Common myeloid progenitor, CD34-positive (primary cell): ENCODE results near the gene ARHGEF19.

Experiments
- CTCF ChIA-PET: fragments of 350-600 bp; sonication (Branson Sonifier 250); formaldehyde crosslinking; loops from one replicate; lab custom pipeline; 2021; ENCODE audit warnings: antibody characterized with exemption; lab: Charles Lee
- POLR2A ChIA-PET: fragments of 350-600 bp; sonication (Branson Sonifier 250); formaldehyde crosslinking; loops from one replicate; lab custom pipeline; 2021; ENCODE audit warnings: antibody characterized with exemption; lab: Charles Lee
- DNase-seq, 3 donors: peaks; one replicate each; pipeline versions ENCODE4 v3.0.0 to v3.0.0-alpha.2; 2013
- H3K27ac ChIP-seq, 2 experiments: 1 replicate in 1 of 2; 2 replicates in 1 of 2; pipeline ENCODE4 v1.7.0; 2013; ENCODE audit warnings: inconsistent platforms in 2 of 2, low read length in 2 of 2, mild to moderate bottlenecking in 2 of 2, low read depth in 1 of 2, moderate library complexity in 1 of 2; ENCODE audit not compliant: severe bottlenecking in 2 of 2, insufficient read depth in 1 of 2, poor library complexity in 1 of 2
- H3K27me3 ChIP-seq, 5 experiments: replicated peaks in 2 of 5; 1 replicate in 3 of 5; 2 replicates in 2 of 5; pipeline versions ENCODE4 v1.6.1 to v1.7.0; 2013; ENCODE audit warnings: low read length in 4 of 5, mild to moderate bottlenecking in 2 of 5, moderate library complexity in 2 of 5, inconsistent platforms in 1 of 5; ENCODE audit not compliant: insufficient read depth in 5 of 5, control insufficient read depth in 4 of 5
- H3K36me3 ChIP-seq, 4 experiments: 1 replicate in 2 of 4; 2 replicates in 2 of 4; pipeline versions ENCODE4 v1.6.1 to v1.7.0; 2013; ENCODE audit warnings: low read length in 3 of 4, control low read depth in 1 of 4, mild to moderate bottlenecking in 1 of 4; ENCODE audit not compliant: control insufficient read depth in 4 of 4, insufficient read depth in 4 of 4
- H3K4me1 ChIP-seq, 4 experiments: 1 replicate in 3 of 4; 2 replicates in 1 of 4; pipeline versions ENCODE4 v1.6.1 to v1.7.1; 2013; ENCODE audit warnings: low read length in 3 of 4, mild to moderate bottlenecking in 3 of 4, control low read depth in 1 of 4, inconsistent platforms in 1 of 4, moderate library complexity in 1 of 4; ENCODE audit not compliant: control insufficient read depth in 4 of 4, insufficient read depth in 4 of 4; ENCODE audit errors: control extremely low read depth in 1 of 4
- H3K4me3 ChIP-seq, 7 experiments: 1 replicate in 4 of 7; 2 replicates in 3 of 7; pipeline versions ENCODE4 v1.5.1 to v1.7.0; 2013; ENCODE audit warnings: mild to moderate bottlenecking in 7 of 7, low read length in 6 of 7, moderate library complexity in 6 of 7, inconsistent platforms in 2 of 7, low read depth in 2 of 7, control low read depth in 1 of 7; ENCODE audit not compliant: insufficient read depth in 4 of 7, control insufficient read depth in 1 of 7; ENCODE audit errors: extremely low read depth in 1 of 7
- H3K9me3 ChIP-seq, 5 experiments: 1 replicate in 4 of 5; 2 replicates in 1 of 5; pipeline versions ENCODE4 v1.6.1 to v1.7.1; 2013; ENCODE audit warnings: low read length in 4 of 5, mild to moderate bottlenecking in 2 of 5, inconsistent platforms in 1 of 5, low read depth in 1 of 5, moderate library complexity in 1 of 5; ENCODE audit not compliant: control insufficient read depth in 4 of 5, insufficient read depth in 2 of 5; ENCODE audit errors: control extremely low read depth in 1 of 5
- WGBS: methylation state at CpG from one replicate; pipeline ENCODE4 v1.1.5; 2013; ENCODE audit not compliant: insufficient coverage; 5-methylcytosine and 5-hydroxymethylcytosine counted together

ARHGEF19 gene

GRCh38 chr1:16256478-16256877, 44.0 kb upstream of the ARHGEF19 start:
- no peak overlapping the region for H3K27ac ChIP-seq
- H3K4me1 ChIP-seq: no peaks in the 10 kb centered on the region
- peaks cover 11 to 41% (median 26%) of the 10 kb centered on the region in 4 experiments for H3K36me3 ChIP-seq
- 97% methylated on average over 4 of the region's 4 CpGs for WGBS
- no peak for DNase-seq
- CTCF ChIA-PET: no interaction called here
- no peaks in the 10 kb centered on the region for H3K9me3 ChIP-seq
- no peak overlapping the region for H3K4me3 ChIP-seq
- POLR2A ChIA-PET: no interaction called here
- H3K27me3 ChIP-seq: no peaks in the 10 kb centered on the region

- ChIA-PET POLR2A (no interaction called here), CTCF (interaction anchor here (0.6 to 1.8 kb wide), 5 partner anchors 9 to 175 kb away, joined by 3 to 6 read pairs (median 3); no protein-coding TSS in a partner anchor)
- no peaks in the 10 kb centered on the region for H3K9me3 ChIP-seq
- DNase-seq: no peak
- H3K27me3 ChIP-seq: no peaks in the 10 kb centered on the region
- no peak overlapping the region for H3K4me3 ChIP-seq
- no peak overlapping the region for H3K27ac ChIP-seq
- WGBS: 94% methylated on average over 3 of the region's 4 CpGs
- H3K36me3 ChIP-seq: peaks cover 14 to 52% (median 35%) of the 10 kb centered on the region in 4 experiments
- H3K4me1 ChIP-seq: peaks cover 6 to 16% (median 16%) of the 10 kb centered on the region in 4 experiments
These were observed 41.9 kb upstream of the ARHGEF19 start for GRCh38 chr1:16254263-16254928.

GRCh38 chr1:16253332-16253922, 41.0 kb upstream of the ARHGEF19 start:
- 100% methylated on average over 5 of the region's 5 CpGs for WGBS

GRCh38 chr1:16252912-16253311, 40.5 kb upstream of the ARHGEF19 start:
- Histone ChIP-seq H3K36me3 (peaks cover 14 to 55% (median 35%) of the 10 kb centered on the region in 4 experiments), H3K4me1 (peaks cover 18 to 31% (median 30%) of the 10 kb centered on the region in 4 experiments), H3K27ac (no peak overlapping the region), H3K4me3 (no peak overlapping the region), H3K9me3 (no peaks in the 10 kb centered on the region), H3K27me3 (no peaks in the 10 kb centered on the region)
- no peak for DNase-seq
- 100% methylated on average over 2 of the region's 2 CpGs for WGBS
- CTCF ChIA-PET: no interaction called here
- POLR2A ChIA-PET: no interaction called here

More at GRCh38 chr1:16253332-16253922, 41.0 kb upstream of the ARHGEF19 start:
- Histone ChIP-seq H3K27me3 (no peaks in the 10 kb centered on the region), H3K4me3 (no peak overlapping the region), H3K27ac (no peak overlapping the region), H3K9me3 (no peaks in the 10 kb centered on the region), H3K36me3 (peaks cover 14 to 52% (median 35%) of the 10 kb centered on the region in 4 experiments), H3K4me1 (peaks cover 14 to 26% (median 25%) of the 10 kb centered on the region in 4 experiments)
- POLR2A ChIA-PET: no interaction called here
- no peak for DNase-seq
- CTCF ChIA-PET: interaction anchor here (1.8 kb wide), 1 partner anchor 9 kb away, joined by 6 read pairs; no protein-coding TSS in a partner anchor

GRCh38 chr1:16251381-16251780, 38.9 kb upstream of the ARHGEF19 start:
- Histone ChIP-seq H3K9me3 (no peaks in the 10 kb centered on the region), H3K36me3 (peaks cover 16 to 68% (median 34%) of the 10 kb centered on the region in 4 experiments), H3K4me1 (peaks cover 26 to 45% (median 40%) of the 10 kb centered on the region in 4 experiments), H3K27me3 (no peaks in the 10 kb centered on the region), H3K4me3 (no peak overlapping the region), H3K27ac (no peak overlapping the region)
- ChIA-PET CTCF (interaction anchor here (1.0 kb wide), 1 partner anchor 41 kb away, joined by 3 read pairs; no protein-coding TSS in a partner anchor), POLR2A (no interaction called here)
- no peak for DNase-seq
- WGBS: 97% methylated on average over 10 of the region's 10 CpGs

- 97% methylated on average over 9 of the region's 15 CpGs for WGBS
- no peaks in the 10 kb centered on the region for H3K9me3 ChIP-seq
- no peak overlapping the region for H3K4me3 ChIP-seq
- POLR2A ChIA-PET: no interaction called here
- no peaks in the 10 kb centered on the region for H3K27me3 ChIP-seq
- H3K27ac ChIP-seq: no peak overlapping the region
- H3K4me1 ChIP-seq: peaks cover 26 to 47% (median 40%) of the 10 kb centered on the region in 4 experiments
- no peak for DNase-seq
- CTCF ChIA-PET: no interaction called here
- H3K36me3 ChIP-seq: peaks cover 16 to 62% (median 32%) of the 10 kb centered on the region in 4 experiments
These were observed 38.2 kb upstream of the ARHGEF19 start for GRCh38 chr1:16250524-16251251.
